ENCODE measurements around the gene LRP1B.

DNA sequence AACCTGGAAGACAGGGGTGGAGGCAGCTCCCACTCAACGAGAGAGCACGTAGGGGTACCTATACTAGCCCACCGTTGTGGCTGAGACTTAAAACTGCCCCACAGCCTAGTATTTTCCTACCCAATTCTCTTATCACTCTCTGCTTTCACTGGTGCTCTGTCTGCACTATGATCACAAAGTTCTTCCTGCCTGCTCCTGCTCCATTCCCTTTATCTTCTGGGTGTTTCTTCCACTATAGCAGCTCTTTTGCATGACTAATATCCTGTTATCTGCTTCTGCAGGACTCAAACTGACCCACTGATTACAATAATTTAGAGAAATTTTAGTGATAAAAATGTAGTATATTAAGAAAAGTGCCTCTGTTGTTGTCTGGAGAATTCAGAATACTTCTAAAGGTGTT lies 184.8 kb downstream of the LRP1B start:
- TF ChIP-seq ZC3H10 (CRISPR knock-in tag; IDR thresholded peaks at IDR 0.05) = no peak
- TF ChIP-seq, protein P1, sequence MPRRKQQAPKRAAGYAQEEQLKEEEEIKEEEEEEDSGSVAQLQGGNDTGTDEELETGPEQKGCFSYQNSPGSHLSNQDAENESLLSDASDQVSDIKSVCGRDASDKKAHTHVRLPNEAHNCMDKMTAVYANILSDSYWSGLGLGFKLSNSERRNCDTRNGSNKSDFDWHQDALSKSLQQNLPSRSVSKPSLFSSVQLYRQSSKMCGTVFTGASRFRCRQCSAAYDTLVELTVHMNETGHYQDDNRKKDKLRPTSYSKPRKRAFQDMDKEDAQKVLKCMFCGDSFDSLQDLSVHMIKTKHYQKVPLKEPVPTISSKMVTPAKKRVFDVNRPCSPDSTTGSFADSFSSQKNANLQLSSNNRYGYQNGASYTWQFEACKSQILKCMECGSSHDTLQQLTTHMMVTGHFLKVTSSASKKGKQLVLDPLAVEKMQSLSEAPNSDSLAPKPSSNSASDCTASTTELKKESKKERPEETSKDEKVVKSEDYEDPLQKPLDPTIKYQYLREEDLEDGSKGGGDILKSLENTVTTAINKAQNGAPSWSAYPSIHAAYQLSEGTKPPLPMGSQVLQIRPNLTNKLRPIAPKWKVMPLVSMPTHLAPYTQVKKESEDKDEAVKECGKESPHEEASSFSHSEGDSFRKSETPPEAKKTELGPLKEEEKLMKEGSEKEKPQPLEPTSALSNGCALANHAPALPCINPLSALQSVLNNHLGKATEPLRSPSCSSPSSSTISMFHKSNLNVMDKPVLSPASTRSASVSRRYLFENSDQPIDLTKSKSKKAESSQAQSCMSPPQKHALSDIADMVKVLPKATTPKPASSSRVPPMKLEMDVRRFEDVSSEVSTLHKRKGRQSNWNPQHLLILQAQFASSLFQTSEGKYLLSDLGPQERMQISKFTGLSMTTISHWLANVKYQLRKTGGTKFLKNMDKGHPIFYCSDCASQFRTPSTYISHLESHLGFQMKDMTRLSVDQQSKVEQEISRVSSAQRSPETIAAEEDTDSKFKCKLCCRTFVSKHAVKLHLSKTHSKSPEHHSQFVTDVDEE (CRISPR knock-in tag; IDR thresholded peaks at IDR 0.05) = no peak

Measured in SK-N-SH treated with all-trans-retinoic acid at 6 μM for 48 hours (cell line).